ENCODE results near the gene ERG28.
"Not testable (repeated sequence)": the region's sequence is repeated elsewhere in the genome, so short reads cannot be mapped to it uniquely, and the experiment has no call there.

The ERG28 gene

GRCh38 chr14:75615200-75615599, 45.5 kb downstream of the ERG28 start:
- DNase-seq = no peak

- DNase-seq = no peak
These were observed 46.5 kb downstream of the ERG28 start for GRCh38 chr14:75614179-75614578.

GRCh38 chr14:75612157-75612556, 48.5 kb downstream of the ERG28 start:
- no peak for DNase-seq

- DNase-seq = no peak
These were observed 49.8 kb downstream of the ERG28 start for GRCh38 chr14:75610834-75611233.

- DNase-seq = no peak
These were observed 50.8 kb downstream of the ERG28 start for GRCh38 chr14:75609606-75610475.

GRCh38 chr14:75609116-75609515, 51.6 kb downstream of the ERG28 start:
- no peak for DNase-seq

- no peak for DNase-seq
These were observed 52.6 kb downstream of the ERG28 start for GRCh38 chr14:75607842-75608640.

GRCh38 chr14:75607044-75607443, 53.6 kb downstream of the ERG28 start:
- DNase-seq = no peak

- no peak for DNase-seq
These were observed 54.8 kb downstream of the ERG28 start for GRCh38 chr14:75605916-75606315.

GRCh38 chr14:75604979-75605851, 55.5 kb downstream of the ERG28 start:
- DNase-seq = no peak

- no peak for DNase-seq
These were observed 58.2 kb downstream of the ERG28 start for GRCh38 chr14:75602503-75602902.

GRCh38 chr14:75601061-75601460, 59.6 kb downstream of the ERG28 start:
- DNase-seq = not testable (repeated sequence)

- DNase-seq = not testable (repeated sequence)
These were observed 60.6 kb downstream of the ERG28 start for GRCh38 chr14:75600100-75600499.
